Stimulated activated CD4-positive, alpha-beta T cell treated with anti-CD3 and anti-CD28 coated beads, Interleukin-15, amount 100 ng/mL, for 1 hour (primary cell): ENCODE data around the gene TMEM51.

ENCODE experiments used
- DNase-seq, 2 donors: peaks; one replicate each; pipeline ENCODE4 v3.0.0-alpha.2; 2020; ENCODE audit warnings: low read depth in 1 of 2, low spot score in 1 of 2

TMEM51 gene

DNA sequence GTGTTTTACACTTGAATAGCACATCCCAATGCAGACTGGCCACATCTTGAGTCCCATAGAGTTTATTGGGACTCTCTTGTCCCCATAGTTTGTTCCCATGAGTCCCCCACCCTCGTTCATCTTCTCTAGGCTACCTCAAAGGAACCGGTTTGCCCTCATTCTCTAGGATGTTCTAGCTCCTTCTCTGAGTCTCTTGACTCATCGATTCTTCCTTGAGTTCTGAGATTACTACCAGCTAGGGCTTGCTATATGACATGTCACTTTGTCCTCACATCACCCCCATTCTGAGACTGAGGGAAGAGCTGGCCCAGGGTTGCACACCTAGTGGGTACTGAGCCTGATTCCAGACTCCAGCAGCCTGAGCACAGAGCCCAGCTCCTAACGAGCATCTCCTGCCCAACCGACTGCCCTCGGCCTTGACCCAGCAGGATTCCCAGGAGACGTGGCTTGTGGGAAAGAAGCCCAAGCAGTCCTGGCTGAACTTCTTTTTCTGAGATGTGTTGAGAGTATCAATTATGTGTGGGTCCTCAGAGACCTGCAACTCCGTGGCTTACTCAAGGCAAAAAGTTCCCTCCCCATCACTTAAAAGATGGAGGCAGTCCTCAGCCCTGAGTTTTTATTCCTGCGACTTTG is 42.0 kb downstream of the TMEM51 start:
- no peak for DNase-seq

DNA sequence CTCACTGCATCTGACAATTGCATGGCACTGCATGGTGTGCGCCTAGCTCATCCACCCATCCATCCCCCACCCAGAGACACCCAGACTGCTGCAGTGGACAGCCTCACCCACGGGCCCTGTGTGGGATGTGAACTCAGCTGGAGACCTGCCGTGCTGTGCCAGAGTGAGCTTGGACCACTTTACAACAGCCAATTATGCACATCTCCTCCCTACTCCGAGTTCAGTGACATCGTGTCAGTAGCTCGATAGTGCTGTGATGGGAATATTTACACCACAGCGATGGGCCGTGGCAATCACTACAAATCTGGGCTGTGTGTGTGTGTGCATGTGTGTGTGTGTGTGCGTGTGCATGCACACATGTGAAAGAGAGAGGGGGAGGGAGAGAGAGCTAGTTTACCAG is 42.5 kb downstream of the TMEM51 start:
- DNase-seq, result no peak

DNA sequence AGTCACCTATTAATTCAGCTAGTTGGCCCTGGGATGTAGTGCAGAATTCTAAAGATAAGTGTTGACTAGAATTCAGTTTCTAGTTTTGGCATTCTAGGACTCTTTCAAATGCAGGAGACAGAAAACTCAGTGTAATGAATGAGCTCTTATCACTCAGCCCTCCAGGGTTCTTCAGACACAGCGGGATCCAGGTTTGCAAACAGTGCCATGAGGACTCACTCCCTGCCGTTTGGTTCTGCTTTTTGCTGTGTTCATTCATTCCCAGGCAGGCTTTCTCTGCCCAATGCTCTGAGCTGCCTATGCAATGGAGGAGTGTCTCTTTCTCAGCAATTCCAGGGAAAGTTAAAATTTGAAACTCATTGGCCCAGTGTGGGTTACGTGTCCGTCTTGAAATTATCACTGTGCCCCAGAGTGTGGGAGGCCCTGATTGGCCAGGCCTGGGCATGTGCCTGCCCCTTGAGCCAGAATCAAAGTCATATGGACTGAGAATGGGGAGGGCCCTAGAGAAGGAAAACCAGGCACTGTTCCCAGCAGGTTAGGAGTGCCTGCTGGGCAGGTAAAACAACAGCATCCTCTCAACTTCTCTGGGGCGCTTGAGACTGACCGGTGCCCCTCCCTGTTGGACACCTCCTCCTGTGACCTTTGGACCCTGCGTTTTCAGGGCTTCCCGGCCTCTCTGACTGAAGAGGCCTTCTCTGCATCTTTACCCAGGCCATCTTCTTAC is 43.4 kb downstream of the TMEM51 start:
- DNase-seq, result no peak

DNA sequence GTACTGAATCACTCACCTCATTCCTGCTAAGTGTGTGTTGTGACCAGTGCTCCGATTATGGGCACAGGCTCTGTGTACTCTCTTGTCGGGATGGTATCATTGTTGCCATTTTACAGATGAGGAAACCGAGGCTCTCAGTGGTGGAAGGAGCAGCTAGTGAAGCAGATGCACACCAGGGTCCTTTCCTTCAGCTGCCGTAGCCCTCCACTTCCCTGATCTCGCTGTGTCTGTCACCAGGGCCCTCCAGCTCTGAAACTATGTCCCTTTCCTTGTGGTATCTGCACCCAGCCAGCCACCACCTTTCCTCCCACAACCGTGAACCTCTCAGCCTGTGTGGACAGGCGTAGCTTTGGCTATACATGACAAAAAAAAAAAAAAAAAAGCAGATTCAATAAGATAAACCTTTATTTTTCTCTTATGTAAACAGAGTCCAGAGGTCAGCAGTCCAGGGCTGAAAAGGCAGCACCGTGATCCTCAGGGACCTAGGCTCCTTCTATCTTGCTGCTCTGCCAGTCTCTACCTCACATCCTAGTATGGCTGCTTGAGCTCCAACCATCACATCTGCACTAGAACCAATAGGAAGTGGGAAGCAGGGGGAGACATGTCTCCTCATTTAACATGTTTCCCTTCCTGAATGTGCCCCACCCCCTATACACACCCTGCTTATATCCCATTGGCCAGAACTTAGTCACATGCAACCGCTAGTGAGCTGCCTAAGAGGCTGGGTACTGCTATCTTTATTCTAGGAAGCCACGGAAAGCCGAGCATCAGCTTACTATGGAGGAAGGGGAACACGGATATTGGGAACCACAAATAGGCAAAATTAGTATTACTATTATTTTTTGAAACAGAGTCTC is 44.3 kb downstream of the TMEM51 start:
- DNase-seq, result no peak

DNA sequence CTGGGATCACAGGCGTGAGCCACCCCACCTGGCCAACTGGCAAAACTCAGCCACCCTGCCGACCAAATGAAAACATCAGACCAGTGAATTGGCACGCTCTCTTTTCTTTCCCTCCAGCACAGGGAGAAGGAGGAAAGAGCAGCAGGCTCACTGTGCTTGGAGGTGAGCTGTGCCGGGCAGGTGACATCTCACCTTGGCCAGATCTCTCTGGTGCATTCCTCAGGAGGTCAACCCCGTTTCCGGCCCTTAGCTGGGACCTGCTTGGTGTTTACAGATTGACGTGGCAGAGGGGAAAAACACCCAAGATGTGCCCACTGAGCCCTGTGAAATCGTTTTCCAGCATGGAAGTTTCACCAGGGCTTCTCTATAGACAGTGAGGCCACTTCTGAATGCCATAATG is 45.1 kb downstream of the TMEM51 start:
- no peak for DNase-seq

DNA sequence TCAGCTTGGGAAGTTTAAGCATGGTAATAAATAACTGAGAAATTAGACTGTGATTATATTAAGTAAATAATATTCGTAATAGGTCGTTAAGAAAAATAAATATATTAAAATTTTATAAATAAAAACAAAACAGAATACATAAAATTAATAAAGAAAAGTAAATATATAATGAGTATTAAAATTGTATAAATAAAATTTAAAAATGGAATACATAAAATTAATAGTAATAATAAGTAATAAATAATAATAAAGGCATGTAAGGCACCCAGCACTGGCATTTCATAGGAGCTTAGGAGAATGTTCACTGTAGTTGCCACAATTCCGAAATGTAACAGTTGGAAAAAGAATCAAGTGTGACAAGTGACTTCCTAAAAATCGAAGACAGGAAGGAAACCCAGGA is 47.7 kb downstream of the TMEM51 start:
- DNase-seq, result no peak

DNA sequence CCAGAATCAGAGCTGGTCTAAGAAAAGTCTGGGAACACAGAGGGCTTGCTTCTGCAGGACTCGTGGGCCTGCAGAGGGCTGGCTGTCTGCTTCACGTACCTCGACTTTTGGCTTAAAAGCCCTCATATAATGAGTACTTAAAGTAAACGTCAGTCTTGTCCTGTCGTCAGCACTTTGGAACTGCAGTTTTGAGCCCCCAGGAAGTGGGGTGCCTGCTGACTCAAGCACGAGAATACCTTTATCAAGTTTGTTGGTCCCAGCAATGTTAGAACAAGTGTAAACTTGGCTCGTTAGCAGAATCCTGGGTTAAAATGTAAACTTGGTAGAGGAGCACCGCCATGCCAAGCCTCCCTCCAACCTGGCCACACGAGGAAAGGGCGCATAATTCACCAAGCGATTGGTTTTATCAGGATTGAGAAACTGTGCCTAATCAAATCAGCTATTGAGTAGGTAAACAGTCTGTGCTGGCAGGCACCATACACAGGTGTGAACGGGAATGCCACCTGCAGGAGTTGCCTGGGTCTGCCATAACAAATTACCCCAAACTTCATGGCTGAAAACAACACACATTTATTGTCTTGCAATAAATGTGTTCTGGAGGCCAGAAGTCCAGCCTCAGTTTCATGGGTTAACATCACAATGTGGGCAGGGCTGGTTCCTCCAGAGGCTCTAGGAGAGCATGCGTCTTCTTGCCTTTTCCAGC is 48.5 kb downstream of the TMEM51 start:
- DNase-seq, result no peak

DNA sequence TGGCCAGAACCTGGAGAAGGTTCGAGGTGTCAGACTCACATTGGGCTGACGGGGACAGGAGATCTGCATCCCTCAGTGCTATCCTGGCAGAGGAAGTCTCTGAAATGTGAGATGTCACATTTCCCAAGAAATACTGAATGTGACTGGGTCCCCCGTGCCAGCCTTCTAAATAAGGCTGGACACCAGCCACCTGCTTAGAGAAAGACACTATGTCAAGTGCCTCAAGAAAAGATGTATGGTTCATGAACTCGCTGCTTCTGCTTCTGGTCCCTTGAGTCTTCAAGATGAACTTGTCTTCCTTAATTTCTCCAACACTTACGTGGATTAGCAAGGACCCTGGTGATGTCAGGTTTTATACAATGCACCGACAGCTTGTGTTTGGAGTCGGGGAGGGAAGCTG is 51.4 kb downstream of the TMEM51 start:
- DNase-seq, result no peak

DNA sequence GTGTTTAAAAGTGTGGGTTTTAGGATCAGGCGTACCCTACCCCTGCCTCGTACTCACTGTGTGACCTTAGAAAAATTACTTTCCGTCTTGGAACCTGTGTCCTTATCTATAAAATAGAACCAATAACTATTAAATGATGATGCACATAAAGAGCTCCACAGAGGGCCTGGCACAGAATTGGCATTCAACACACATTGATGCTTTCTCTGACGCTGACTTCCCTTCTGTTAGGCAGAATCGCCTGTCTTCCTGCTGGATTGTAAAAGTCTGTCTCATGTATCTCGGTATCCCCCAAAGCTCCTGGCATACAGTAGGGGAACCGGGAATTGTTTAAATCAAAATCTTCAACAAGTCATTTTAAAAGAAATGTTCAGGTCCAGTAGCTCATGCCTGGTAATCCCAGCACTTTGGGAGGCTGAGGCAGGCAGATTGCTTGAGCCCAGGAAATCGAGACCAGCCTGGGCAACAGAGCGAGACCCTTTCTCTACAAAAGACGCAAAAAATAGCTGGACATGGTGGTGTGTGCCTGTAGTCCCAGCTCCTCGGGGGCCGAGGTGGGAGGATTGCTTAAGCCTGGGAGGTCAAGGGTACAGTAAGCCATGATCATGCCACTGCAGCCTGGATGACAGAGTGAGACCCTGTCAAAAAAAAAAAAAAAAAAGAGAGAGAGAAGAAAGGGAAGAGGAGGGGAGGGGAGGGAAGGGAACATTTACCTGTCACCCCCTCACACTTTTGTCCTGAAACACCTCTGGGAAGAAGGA is 52.2 kb downstream of the TMEM51 start:
- DNase-seq, result no peak

DNA sequence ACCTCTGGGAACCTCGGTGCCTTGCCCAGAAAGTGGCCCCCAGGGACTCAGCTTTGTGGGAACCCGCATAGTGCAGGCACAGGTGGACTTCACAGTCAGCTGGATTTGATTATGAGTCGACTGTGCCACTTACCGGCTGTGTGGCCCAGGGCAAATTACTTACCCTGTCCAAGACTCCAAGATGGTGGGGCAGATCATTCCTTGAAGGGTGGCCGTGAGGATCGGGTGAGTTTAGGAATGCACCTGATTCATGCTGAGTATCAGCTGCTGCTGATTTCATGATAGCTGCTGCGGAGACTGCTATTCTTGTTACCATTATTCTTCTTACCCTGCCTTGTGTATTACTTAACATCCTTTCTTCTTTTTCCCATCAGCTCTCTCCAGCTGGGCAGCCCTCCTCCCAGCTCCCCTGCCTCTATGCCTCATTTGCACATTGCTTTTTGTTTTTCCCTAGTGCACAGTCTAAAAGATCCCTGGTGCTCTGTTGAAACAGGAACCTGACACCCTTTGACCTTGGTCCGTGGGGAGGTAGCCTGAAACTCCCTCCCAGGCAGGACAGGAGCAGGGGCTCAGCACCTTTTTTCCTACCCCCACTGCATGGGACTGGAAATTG is 53.0 kb downstream of the TMEM51 start:
- DNase-seq, result no peak

DNA sequence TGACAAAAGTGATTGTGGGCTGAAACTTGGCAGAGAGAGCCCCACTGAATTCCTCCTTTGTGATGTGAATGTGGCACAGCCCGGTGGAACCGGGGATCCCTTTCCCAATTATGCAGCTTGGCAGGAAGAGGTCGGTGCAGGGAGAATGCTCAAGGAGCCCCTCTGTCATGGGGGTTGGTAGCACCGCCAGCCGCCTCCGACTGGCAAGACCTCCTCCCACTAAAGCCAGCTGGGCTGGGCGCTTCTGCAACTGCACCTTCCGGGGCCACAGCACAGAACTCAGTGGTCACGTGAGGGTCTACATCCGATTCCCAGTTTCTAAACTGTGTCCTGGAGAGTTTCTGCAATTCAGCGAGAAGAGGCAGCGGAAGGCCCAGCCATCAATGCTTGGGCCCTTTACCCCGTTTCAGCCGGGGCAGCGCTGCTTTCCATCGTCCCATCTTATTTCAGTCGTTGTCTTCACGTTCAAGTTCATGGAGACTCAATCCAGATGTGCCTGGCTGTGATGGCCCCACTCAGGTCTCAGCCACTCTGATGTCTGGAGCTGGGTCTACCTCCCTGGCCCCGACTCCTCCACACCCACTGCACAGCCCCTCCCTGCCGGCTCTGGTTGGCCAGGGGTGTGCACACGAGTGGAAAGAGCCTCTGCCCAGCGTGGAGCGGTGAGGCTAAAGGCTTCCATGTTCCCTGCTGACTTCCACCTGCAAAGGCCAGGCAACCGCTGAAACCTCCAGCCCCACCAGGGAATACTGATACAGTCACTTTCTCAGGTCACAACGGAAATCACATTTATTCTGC is 53.7 kb downstream of the TMEM51 start:
- DNase-seq, result no peak

DNA sequence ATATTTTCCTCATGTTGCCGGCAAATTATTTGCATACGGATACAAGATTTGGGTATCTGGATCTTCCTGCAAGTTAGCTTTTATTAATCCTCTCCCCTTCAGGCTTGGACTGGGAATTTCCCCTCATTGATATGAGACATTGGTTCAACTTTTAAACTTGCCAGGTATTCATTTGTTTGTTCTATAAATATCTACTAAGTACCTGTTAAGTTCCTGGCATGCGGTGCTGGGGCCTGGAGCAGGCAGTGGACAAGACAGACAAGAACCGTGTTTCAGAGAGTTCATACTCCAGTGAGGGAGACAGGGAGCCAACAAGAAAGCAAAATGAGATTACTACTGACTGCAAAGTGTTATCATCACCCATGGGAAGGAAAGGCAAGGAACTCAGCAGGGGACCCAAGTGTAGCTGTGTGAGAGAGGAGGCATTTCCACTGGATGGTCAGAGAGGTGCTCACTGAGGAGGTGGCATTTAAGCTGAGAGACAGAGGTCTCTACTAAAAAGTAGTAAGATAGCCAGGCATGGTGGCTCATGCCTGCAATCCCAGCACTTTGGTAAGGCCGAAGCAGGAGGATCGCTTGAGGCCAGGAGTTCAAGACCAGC is 54.4 kb downstream of the TMEM51 start:
- no peak for DNase-seq

DNA sequence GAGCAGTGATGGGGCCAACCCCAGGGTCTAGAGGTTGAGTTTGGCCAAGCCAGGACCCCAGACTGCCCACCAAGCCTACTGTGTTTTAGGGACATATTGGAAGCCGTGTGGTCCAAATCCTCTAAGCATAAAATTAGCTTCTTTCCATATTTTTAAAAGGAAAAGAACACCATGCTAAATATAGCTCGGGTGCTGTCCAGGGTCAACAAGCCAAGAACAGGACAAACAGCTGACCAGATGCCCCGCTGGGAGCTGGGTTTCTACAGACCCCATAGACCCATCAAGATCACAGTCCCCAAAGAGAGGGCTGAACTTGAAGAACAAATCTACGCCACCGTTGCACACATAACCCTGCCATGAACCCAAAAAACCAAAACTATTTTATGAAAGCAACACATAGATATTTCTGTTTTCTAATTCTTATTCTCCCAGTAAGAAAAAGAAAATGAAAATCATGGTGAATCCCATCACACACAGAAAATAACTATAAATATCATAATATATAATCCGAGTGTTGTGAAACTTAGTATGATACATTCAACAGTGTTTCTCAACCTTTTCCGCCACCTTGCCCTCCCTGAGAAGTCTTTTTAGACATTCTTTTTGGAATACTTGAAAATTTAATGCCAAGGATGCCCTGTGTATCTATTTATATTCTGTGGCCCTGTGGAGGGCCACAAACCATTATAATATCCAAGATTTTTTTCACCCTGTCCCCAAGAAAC is 57.3 kb downstream of the TMEM51 start:
- DNase-seq, result no peak

DNA sequence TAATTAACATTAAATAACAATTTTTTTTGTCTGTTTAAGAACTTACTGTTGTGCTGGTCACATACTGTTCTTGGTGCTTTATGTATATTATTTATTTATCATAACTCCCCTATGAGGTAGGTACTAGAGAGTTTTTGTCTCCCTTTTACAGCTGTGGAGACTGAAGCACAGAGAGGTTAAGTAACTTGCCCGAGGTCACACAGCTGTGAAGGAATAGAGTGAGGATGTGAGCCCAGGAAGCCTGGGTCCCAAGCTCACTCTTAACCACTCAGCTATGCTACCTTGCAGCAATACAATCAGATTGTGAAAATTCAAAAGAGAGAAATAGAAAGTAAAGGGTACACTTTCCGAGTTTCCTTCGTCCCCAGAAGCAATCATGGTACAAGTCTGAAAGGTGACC is 57.9 kb downstream of the TMEM51 start:
- DNase-seq, result no peak

DNA sequence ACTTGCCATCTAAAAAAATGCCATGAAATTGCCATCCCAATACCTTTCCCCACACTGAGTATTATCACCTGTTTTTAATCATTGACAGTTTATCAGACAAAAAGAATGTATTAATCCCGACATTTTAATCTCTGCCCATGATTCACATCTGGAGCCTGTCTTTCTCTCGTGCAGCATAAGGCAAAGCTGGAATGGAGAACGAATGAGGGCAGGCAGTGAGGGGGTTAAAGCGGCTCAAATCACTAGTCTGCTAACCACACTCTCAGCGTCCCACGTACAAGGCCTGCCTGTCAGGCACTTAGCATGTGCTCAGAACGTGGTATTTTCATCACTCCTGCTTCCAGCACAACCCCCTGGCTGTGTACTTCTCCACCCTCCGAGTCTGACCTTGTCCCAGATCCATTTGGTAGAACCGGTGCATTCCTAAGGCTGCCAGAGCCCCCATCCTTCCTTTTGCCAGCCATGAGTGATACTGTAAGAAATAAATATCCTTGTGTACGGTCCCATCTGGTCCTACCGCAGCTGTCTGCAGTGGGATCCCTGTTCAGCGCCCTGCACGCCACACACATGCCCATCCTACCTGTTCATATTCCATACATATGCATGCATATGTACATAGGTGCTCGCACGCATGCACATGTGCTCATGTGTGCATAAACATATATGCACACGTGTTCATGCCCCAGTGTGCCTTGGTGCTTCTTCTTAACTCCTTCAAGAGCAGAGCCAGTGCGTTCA is 58.8 kb downstream of the TMEM51 start:
- no peak for DNase-seq

DNA sequence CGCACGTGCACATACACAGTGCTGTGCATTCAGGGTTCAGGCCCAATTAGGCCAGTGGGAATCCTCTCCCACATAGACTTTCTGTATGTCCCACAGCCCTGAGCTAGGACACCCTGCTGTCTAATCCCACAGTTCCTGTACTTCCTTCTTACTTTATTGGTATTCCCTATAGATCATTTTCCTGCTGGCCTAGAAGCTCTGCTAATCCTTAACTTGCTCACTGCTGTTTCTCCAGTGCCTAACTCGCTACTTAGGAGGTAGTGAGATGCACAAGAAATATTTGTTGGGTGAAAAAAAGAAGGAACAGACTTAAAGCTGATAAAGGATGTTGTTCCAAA is 59.4 kb downstream of the TMEM51 start:
- DNase-seq, result no peak

DNA sequence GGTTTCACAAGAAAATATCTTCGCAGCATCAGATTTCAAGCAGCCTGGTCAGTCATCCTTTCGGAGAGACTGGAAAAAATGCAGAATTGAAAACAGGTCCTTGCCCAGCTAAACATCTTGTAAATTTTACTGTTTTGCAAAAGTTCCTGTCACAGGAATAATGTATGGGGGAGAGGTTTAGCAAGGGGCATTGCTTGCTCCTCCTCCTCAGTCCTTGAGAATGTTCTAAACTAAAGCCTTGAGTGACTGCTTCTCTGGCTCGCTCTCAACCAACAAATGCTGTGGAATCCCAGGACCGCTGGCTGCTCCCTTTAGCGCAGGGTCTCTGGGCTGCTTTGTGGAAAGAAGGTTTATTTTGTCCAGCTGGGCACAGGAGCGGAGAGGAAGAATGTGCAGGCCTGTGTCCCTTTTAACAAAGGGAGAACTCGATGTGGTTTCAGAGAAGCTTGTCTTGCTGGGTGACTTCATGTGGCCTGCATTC is 59.8 kb downstream of the TMEM51 start:
- DNase-seq, result no peak

DNA sequence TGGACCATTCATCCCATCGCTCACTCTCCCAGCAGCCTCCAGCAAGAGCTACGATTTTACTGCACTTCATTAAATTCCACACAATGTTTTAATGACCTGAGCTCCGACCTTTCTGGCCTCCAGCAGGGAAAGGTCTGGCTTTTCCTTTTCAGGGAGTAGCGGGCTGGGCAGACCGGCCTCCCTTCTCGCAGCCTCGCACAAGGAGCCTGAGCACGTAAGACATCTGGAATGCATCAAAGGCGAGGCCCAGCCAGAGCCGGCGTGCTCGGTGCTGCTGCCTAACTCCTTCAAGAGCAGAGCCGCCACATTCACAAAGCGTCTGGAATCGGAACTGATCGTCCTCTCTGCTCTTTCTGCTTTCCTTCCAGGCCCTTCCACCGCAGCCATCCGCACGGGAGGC is 61.0 kb downstream of the TMEM51 start:
- no peak for DNase-seq
